HEK293 (cell line): ENCODE data around the gene ACVR1C.

Source experiments
- KLF8 ChIP-seq: fragments of 450-650 bp; formaldehyde crosslinking; IDR thresholded peaks from 2 replicates; pipeline ENCODE4 v1.5.1; 2016; ENCODE audit warnings: missing biosample characterization, missing genetic modification characterization
- KLF9 ChIP-seq: fragments of 450-650 bp; formaldehyde crosslinking; IDR thresholded peaks from 2 replicates; pipeline ENCODE4 v1.5.1; 2016; ENCODE audit warnings: missing biosample characterization, missing genetic modification characterization, low read depth
- SP3 ChIP-seq: fragments of 450-650 bp; formaldehyde crosslinking; IDR thresholded peaks from 2 replicates; pipeline ENCODE4 v1.5.1; 2016; ENCODE audit warnings: missing biosample characterization, missing genetic modification characterization
- ZNF24 ChIP-seq: fragments of 450-650 bp; formaldehyde crosslinking; IDR thresholded peaks from 2 replicates; pipeline ENCODE4 v1.5.1; 2016; ENCODE audit warnings: missing biosample characterization, missing genetic modification characterization
- ZNF341 ChIP-seq: fragments of 450-650 bp; formaldehyde crosslinking; IDR thresholded peaks from 2 replicates; pipeline ENCODE4; 2016; ENCODE audit warnings: low read depth, missing biosample characterization, missing genetic modification characterization
- ZNF571 ChIP-seq: fragments of 450-650 bp; formaldehyde crosslinking; IDR thresholded peaks from 2 replicates; pipeline ENCODE4 v1.5.0; 2017; ENCODE audit warnings: missing biosample characterization, missing genetic modification characterization
- ZNF707 ChIP-seq: fragments of 450-650 bp; formaldehyde crosslinking; IDR thresholded peaks from 2 replicates; pipeline ENCODE4 v1.5.1; 2016; ENCODE audit warnings: missing biosample characterization, missing genetic modification characterization
- TF ChIP-seq, protein P1 (sequence below): fragments of 450-650 bp; formaldehyde crosslinking; IDR thresholded peaks from 2 replicates; pipeline ENCODE4 v1.5.1; 2016; ENCODE audit warnings: missing biosample characterization, missing genetic modification characterization
- TF ChIP-seq, protein P2 (sequence below): IDR thresholded peaks from 2 replicates; pipeline ENCODE4 v1.6.1; 2011; ENCODE audit warnings: mild to moderate bottlenecking, low read depth, low read length, borderline replicate concordance
- TF ChIP-seq, protein P3 (sequence below): fragments of 450-650 bp; formaldehyde crosslinking; IDR thresholded peaks from 2 replicates; pipeline ENCODE4 v1.5.1; 2017; ENCODE audit warnings: missing biosample characterization, missing genetic modification characterization

DNA sequence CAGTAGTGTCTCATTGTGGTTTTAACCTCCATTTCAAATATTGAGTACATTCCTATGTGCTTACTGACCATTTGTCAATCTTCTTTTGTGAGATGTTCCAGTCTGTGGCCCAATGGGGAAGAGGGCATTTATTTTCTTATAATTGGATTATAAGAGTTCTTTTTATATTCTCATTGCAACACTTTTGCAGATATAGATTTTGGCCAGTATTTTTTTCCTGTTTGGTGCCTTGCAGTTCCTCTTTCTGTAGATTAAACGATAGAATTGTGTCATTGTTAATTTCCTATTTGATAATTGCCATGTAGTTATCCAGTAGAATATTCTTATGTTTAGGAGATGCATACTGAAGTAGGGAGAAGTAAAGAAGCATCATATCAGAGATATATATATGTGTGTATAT, 128.3 kb downstream of the ACVR1C start:
- TF ChIP-seq ZNF707 (tag by site-specific recombination) (no peak), KLF9 (tag by site-specific recombination) (no peak), ZNF571 (tag by site-specific recombination) (no peak), SP3 (tag by site-specific recombination) (no peak), KLF8 (tag by site-specific recombination) (no peak), ZNF341 (tag by site-specific recombination) (no peak), ZNF24 (no peak)
- TF ChIP-seq, protein P1, sequence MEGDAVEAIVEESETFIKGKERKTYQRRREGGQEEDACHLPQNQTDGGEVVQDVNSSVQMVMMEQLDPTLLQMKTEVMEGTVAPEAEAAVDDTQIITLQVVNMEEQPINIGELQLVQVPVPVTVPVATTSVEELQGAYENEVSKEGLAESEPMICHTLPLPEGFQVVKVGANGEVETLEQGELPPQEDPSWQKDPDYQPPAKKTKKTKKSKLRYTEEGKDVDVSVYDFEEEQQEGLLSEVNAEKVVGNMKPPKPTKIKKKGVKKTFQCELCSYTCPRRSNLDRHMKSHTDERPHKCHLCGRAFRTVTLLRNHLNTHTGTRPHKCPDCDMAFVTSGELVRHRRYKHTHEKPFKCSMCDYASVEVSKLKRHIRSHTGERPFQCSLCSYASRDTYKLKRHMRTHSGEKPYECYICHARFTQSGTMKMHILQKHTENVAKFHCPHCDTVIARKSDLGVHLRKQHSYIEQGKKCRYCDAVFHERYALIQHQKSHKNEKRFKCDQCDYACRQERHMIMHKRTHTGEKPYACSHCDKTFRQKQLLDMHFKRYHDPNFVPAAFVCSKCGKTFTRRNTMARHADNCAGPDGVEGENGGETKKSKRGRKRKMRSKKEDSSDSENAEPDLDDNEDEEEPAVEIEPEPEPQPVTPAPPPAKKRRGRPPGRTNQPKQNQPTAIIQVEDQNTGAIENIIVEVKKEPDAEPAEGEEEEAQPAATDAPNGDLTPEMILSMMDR (tag by site-specific recombination): no peak
- TF ChIP-seq, protein P2, sequence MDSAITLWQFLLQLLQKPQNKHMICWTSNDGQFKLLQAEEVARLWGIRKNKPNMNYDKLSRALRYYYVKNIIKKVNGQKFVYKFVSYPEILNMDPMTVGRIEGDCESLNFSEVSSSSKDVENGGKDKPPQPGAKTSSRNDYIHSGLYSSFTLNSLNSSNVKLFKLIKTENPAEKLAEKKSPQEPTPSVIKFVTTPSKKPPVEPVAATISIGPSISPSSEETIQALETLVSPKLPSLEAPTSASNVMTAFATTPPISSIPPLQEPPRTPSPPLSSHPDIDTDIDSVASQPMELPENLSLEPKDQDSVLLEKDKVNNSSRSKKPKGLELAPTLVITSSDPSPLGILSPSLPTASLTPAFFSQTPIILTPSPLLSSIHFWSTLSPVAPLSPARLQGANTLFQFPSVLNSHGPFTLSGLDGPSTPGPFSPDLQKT: no peak
- TF ChIP-seq, protein P3, sequence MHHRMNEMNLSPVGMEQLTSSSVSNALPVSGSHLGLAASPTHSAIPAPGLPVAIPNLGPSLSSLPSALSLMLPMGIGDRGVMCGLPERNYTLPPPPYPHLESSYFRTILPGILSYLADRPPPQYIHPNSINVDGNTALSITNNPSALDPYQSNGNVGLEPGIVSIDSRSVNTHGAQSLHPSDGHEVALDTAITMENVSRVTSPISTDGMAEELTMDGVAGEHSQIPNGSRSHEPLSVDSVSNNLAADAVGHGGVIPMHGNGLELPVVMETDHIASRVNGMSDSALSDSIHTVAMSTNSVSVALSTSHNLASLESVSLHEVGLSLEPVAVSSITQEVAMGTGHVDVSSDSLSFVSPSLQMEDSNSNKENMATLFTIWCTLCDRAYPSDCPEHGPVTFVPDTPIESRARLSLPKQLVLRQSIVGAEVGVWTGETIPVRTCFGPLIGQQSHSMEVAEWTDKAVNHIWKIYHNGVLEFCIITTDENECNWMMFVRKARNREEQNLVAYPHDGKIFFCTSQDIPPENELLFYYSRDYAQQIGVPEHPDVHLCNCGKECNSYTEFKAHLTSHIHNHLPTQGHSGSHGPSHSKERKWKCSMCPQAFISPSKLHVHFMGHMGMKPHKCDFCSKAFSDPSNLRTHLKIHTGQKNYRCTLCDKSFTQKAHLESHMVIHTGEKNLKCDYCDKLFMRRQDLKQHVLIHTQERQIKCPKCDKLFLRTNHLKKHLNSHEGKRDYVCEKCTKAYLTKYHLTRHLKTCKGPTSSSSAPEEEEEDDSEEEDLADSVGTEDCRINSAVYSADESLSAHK (tag by site-specific recombination): no peak
